ENCODE measurements around the gene ENPP7.

The ENPP7 gene

GRCh38 chr17:79733692-79734070 is 2.9 kb downstream of the ENPP7 start:
- no peak for DNase-seq

GRCh38 chr17:79735096-79735495 is 4.4 kb downstream of the ENPP7 start:
- DNase-seq, result no peak

- DNase-seq, result no peak
Observed at GRCh38 chr17:79737046-79737921, 6.5 kb downstream of the ENPP7 start.

GRCh38 chr17:79737922-79738578 is 7.3 kb downstream of the ENPP7 start:
- DNase-seq, result no peak

GRCh38 chr17:79738643-79739042 is 7.9 kb downstream of the ENPP7 start:
- DNase-seq, result no peak

- DNase-seq, result no peak
Observed at GRCh38 chr17:79739148-79740062, 8.7 kb downstream of the ENPP7 start.

- DNase-seq, result peak; percentile 37
Observed at GRCh38 chr17:79740413-79740812, 9.7 kb downstream of the ENPP7 start.

GRCh38 chr17:79741401-79741750 is 10.6 kb downstream of the ENPP7 start:
- no peak for DNase-seq

GRCh38 chr17:79741751-79742588 is 11.2 kb downstream of the ENPP7 start:
- DNase-seq, result peak; percentile 77

GRCh38 chr17:79742589-79742918 is 11.8 kb downstream of the ENPP7 start:
- DNase-seq, result no peak

GRCh38 chr17:79742951-79743476 is 12.3 kb downstream of the ENPP7 start:
- no peak for DNase-seq

GRCh38 chr17:79743614-79744013 is 12.9 kb downstream of the ENPP7 start:
- DNase-seq, result no peak

GRCh38 chr17:79745641-79746105 is 14.9 kb downstream of the ENPP7 start:
- DNase-seq, result no peak

GRCh38 chr17:79746889-79747507 is 16.3 kb downstream of the ENPP7 start:
- DNase-seq, result no peak

- DNase-seq, result no peak
Observed at GRCh38 chr17:79747508-79748294, 17.0 kb downstream of the ENPP7 start.

- no peak for DNase-seq
Observed at GRCh38 chr17:79748295-79749099, 17.8 kb downstream of the ENPP7 start.

- no peak for DNase-seq
Observed at GRCh38 chr17:79749156-79749815, 18.5 kb downstream of the ENPP7 start.

- DNase-seq, result no peak
Observed at GRCh38 chr17:79749958-79750357, 19.2 kb downstream of the ENPP7 start.

Measured in OCI-M1 (cell line).